H1 (cell line): ENCODE measurements around the gene CYBB. TPM values are rescaled to one million over a fixed set of nuclear protein-coding genes. Genes with fewer than 3 reads are reported as not detected.

Experiments used
- CTCF ChIA-PET: fragments of 300-600 bp; sonication (Branson Sonifier 250); formaldehyde crosslinking; loops from one replicate; lab custom pipeline; 2021; ENCODE audit not compliant: partially characterized antibody; lab: Charles Lee
- POLR2A ChIA-PET: fragments of 300-600 bp; sonication (Branson Sonifier 250); formaldehyde crosslinking; loops from one replicate; lab custom pipeline; 2021; ENCODE audit warnings: inconsistent platforms; ENCODE audit not compliant: partially characterized antibody; lab: Charles Lee
- DNase-seq, 2 experiments: peaks; one replicate each; pipeline versions ENCODE4 v3.0.0 to v3.0.0-alpha.2; 2010 to 2022; ENCODE audit warnings: low spot score in 2 of 2, low read depth in 1 of 2, mixed read lengths in 1 of 2
- FAIRE-seq: peaks from 2 replicates; lab custom pipeline; 2011; peaks lifted over from hg19 to GRCh38; lab: Jason Lieb, UNC
- H2AFZ ChIP-seq: 2 replicates; pipeline ENCODE4 v1.8.1; 2012; ENCODE audit warnings: low read length, inconsistent platforms
- H2AK5ac ChIP-seq: 2 replicates; pipeline ENCODE4 v1.6.1; 2013; ENCODE audit warnings: low read depth, low read length
- H2BK120ac ChIP-seq: replicated peaks from 2 replicates; pipeline ENCODE3; 2013; ENCODE audit warnings: low read depth, low read length, inconsistent platforms
- H2BK12ac ChIP-seq: 2 replicates; pipeline ENCODE4 v1.6.1; 2013; ENCODE audit warnings: low read depth, low read length
- H2BK15ac ChIP-seq: 2 replicates; pipeline ENCODE4 v1.6.1; 2013; ENCODE audit warnings: low read length
- H2BK20ac ChIP-seq: 2 replicates; pipeline ENCODE4 v1.6.1; 2013; ENCODE audit warnings: low read length
- H2BK5ac ChIP-seq: 2 replicates; pipeline ENCODE4 v1.6.1; 2013; ENCODE audit warnings: low read depth, low read length
- H3K14ac ChIP-seq: 2 replicates; pipeline ENCODE4 v1.6.1; 2013; ENCODE audit warnings: inconsistent platforms; ENCODE audit not compliant: insufficient read length
- H3K18ac ChIP-seq: 2 replicates; pipeline ENCODE4 v1.6.1; 2013; ENCODE audit warnings: low read length; ENCODE audit errors: extremely low read depth
- H3K23ac ChIP-seq: 2 replicates; pipeline ENCODE4 v1.6.1; 2013; ENCODE audit warnings: inconsistent platforms; ENCODE audit not compliant: insufficient read length
- H3K23me2 ChIP-seq: 2 replicates; pipeline ENCODE4 v1.6.1; 2013; ENCODE audit warnings: low read depth, low read length
- H3K27ac ChIP-seq: 2 replicates; pipeline ENCODE4 v1.6.1; 2011; ENCODE audit warnings: low read depth, low read length, inconsistent platforms
- H3K27me3 ChIP-seq, 4 experiments: replicated peaks in 1 of 4; 1 replicate in 1 of 4; 2 replicates in 3 of 4; pipeline versions ENCODE4 v1.6.1 to v1.8.1; 2011 to 2013; ENCODE audit warnings: low read length in 3 of 4, mild to moderate bottlenecking in 3 of 4, inconsistent platforms in 2 of 4, mixed read lengths in 2 of 4, moderate library complexity in 1 of 4; ENCODE audit not compliant: control insufficient read depth in 3 of 4, insufficient read depth in 3 of 4; ENCODE audit errors: extremely low read depth in 1 of 4
- H3K36me3 ChIP-seq, 4 experiments: 2 replicates each; pipeline versions ENCODE4 v1.6.1 to v1.8.1; 2011 to 2013; ENCODE audit warnings: mild to moderate bottlenecking in 4 of 4, low read length in 3 of 4, moderate library complexity in 2 of 4, control low read depth in 1 of 4, inconsistent platforms in 1 of 4; ENCODE audit not compliant: insufficient read depth in 4 of 4, control insufficient read depth in 2 of 4
- H3K4ac ChIP-seq: replicated peaks from 2 replicates; pipeline ENCODE3; 2013; ENCODE audit warnings: low read length, low read depth, mixed read lengths, inconsistent platforms; ENCODE audit not compliant: insufficient read length
- H3K4me1 ChIP-seq, 4 experiments: replicated peaks in 1 of 4; 1 replicate in 1 of 4; 2 replicates in 3 of 4; pipeline versions ENCODE4 v1.6.1 to v1.8.1; 2011 to 2013; ENCODE audit warnings: low read length in 3 of 4, inconsistent platforms in 2 of 4, mixed read lengths in 1 of 4; ENCODE audit not compliant: insufficient read depth in 4 of 4, control insufficient read depth in 3 of 4
- H3K4me2 ChIP-seq, 2 experiments: 2 replicates each; pipeline versions ENCODE4 v1.6.1 to v1.8.1; 2011 to 2013; ENCODE audit warnings: low read depth in 2 of 2, low read length in 2 of 2, control low read depth in 1 of 2, inconsistent platforms in 1 of 2, mild to moderate bottlenecking in 1 of 2; ENCODE audit not compliant: insufficient read depth in 1 of 2
- H3K4me3 ChIP-seq, 4 experiments: fragments of 200-600, 300-600 bp in 1 of 4; sonication (generic), shearing (Covaris generic), sonication (Bioruptor Twin) in 1 of 4; 2 replicates each; pipeline versions ENCODE4 v1.5.1 to v1.8.1; 2011 to 2016; ENCODE audit warnings: low read length in 4 of 4, low read depth in 3 of 4, control low read depth in 2 of 4, inconsistent platforms in 2 of 4, mild to moderate bottlenecking in 2 of 4, mixed read lengths in 1 of 4, moderate library complexity in 1 of 4; ENCODE audit not compliant: insufficient read depth in 2 of 4; ENCODE audit errors: extremely low read depth in 1 of 4
- H3K56ac ChIP-seq: replicated peaks from 2 replicates; pipeline ENCODE3; 2013; ENCODE audit warnings: low read depth, mild to moderate bottlenecking, mixed read lengths, low read length, inconsistent platforms; ENCODE audit not compliant: insufficient read length
- H3K79me1 ChIP-seq: 2 replicates; pipeline ENCODE4 v1.6.1; 2013; ENCODE audit warnings: low read depth, low read length, control low read depth
- H3K79me2 ChIP-seq, 2 experiments: 2 replicates each; pipeline versions ENCODE4 v1.6.1 to v1.8.1; 2012 to 2013; ENCODE audit warnings: low read length in 2 of 2, mild to moderate bottlenecking in 2 of 2, inconsistent platforms in 1 of 2; ENCODE audit not compliant: insufficient read depth in 2 of 2, control insufficient read depth in 1 of 2
- H3K9ac ChIP-seq, 4 experiments: replicated peaks in 1 of 4; 1 replicate in 1 of 4; 2 replicates in 3 of 4; pipeline versions ENCODE4 v1.6.1 to v1.8.1; 2011 to 2013; ENCODE audit warnings: low read depth in 3 of 4, low read length in 3 of 4, control low read depth in 2 of 4, mild to moderate bottlenecking in 2 of 4, moderate library complexity in 2 of 4, inconsistent platforms in 1 of 4; ENCODE audit errors: extremely low read depth in 1 of 4
- H3K9me3 ChIP-seq, 2 experiments: 2 replicates each; pipeline versions ENCODE4 v1.6.1 to v1.8.1; 2012 to 2013; ENCODE audit warnings: mild to moderate bottlenecking in 2 of 2, moderate library complexity in 2 of 2, control low read depth in 1 of 2, inconsistent platforms in 1 of 2, low read depth in 1 of 2, low read length in 1 of 2, mixed read lengths in 1 of 2; ENCODE audit not compliant: insufficient read depth in 2 of 2
- H4K20me1 ChIP-seq, 2 experiments: replicated peaks in 1 of 2; 2 replicates each; pipeline versions ENCODE3 to v1.8.1; 2011 to 2013; ENCODE audit warnings: inconsistent platforms in 2 of 2, low read length in 2 of 2, mild to moderate bottlenecking in 1 of 2; ENCODE audit not compliant: insufficient read depth in 2 of 2, control insufficient read depth in 1 of 2
- H4K5ac ChIP-seq: 2 replicates; pipeline ENCODE4 v1.6.1; 2013; ENCODE audit warnings: low read length, low read depth, mixed read lengths, inconsistent platforms; ENCODE audit not compliant: insufficient read length
- H4K8ac ChIP-seq: 2 replicates; pipeline ENCODE4 v1.8.0; 2013; ENCODE audit warnings: mild to moderate bottlenecking, moderate library complexity, low read length, inconsistent platforms; ENCODE audit not compliant: insufficient read depth; ENCODE audit errors: extremely low read depth
- H4K91ac ChIP-seq: replicated peaks from 2 replicates; pipeline ENCODE3; 2013; ENCODE audit warnings: low read length, mixed read lengths, inconsistent platforms; ENCODE audit not compliant: insufficient read length
- BACH1 ChIP-seq: IDR thresholded peaks from 2 replicates; pipeline ENCODE4 v1.6.1; 2012; ENCODE audit warnings: low read length, improper control_type of control experiment
- CHD2 ChIP-seq: IDR thresholded peaks from 2 replicates; pipeline ENCODE4 v1.6.1; 2012; ENCODE audit warnings: low read length, improper control_type of control experiment
- E2F6 ChIP-seq: IDR thresholded peaks from 2 replicates; pipeline ENCODE4 v1.6.1; 2012; ENCODE audit warnings: inconsistent platforms
- FOSL1 ChIP-seq: IDR thresholded peaks from 2 replicates; pipeline ENCODE4 v1.6.1; 2011; ENCODE audit warnings: mild to moderate bottlenecking, low read depth, low read length, moderate library complexity; ENCODE audit not compliant: insufficient read depth
- HDAC6 ChIP-seq: IDR thresholded peaks from one replicate; pipeline ENCODE4 v1.7.1; 2012; ENCODE audit warnings: low read depth, mild to moderate bottlenecking, inconsistent platforms, low read length, moderate library complexity
- JUN ChIP-seq: IDR thresholded peaks from 2 replicates; pipeline ENCODE4 v1.6.1; 2011; ENCODE audit warnings: low read depth, mild to moderate bottlenecking, improper control_type of control experiment, low read length
- MAFK ChIP-seq: IDR thresholded peaks from 2 replicates; pipeline ENCODE4 v1.6.1; 2012; ENCODE audit warnings: low read depth, mild to moderate bottlenecking, improper control_type of control experiment, low read length
- NRF1 ChIP-seq: IDR thresholded peaks from 2 replicates; pipeline ENCODE4 v1.6.1; 2011; ENCODE audit warnings: mild to moderate bottlenecking, low read depth, low read length, improper control_type of control experiment
- POLR2A ChIP-seq, 2 experiments: IDR thresholded peaks; 1 replicate in 1 of 2; 2 replicates in 1 of 2; pipeline ENCODE4 v1.6.1; 2011; ENCODE audit warnings: low read depth in 2 of 2, low read length in 2 of 2, mild to moderate bottlenecking in 2 of 2; ENCODE audit errors: control extremely low read depth in 1 of 2
- POU5F1 ChIP-seq: IDR thresholded peaks from 2 replicates; pipeline ENCODE4 v1.6.1; 2011; ENCODE audit warnings: low read depth, mild to moderate bottlenecking, low read length, moderate library complexity
- SAP30 ChIP-seq: fragments of 300-600 bp; sonication (generic); IDR thresholded peaks from 2 replicates; pipeline ENCODE4 v1.7.1; 2012; ENCODE audit warnings: low read length, moderate library complexity, mild to moderate bottlenecking, inconsistent platforms; ENCODE audit not compliant: insufficient read depth, insufficient replicate concordance
- SIN3A ChIP-seq, 2 experiments: IDR thresholded peaks in 1 of 2; conservative IDR thresholded peaks in 1 of 2; 2 replicates each; pipeline ENCODE4 v1.6.1; 2011 to 2012; ENCODE audit warnings: low read length in 2 of 2, improper control_type of control experiment in 1 of 2, low read depth in 1 of 2, mild to moderate bottlenecking in 1 of 2
- SP4 ChIP-seq: IDR thresholded peaks from 2 replicates; pipeline ENCODE4 v1.6.1; 2012; ENCODE audit warnings: low read length, inconsistent platforms
- SUZ12 ChIP-seq: fragments of 200-600 bp; sonication (generic); IDR thresholded peaks from 2 replicates; pipeline ENCODE4 v1.6.1; 2012; ENCODE audit warnings: mild to moderate bottlenecking, inconsistent platforms, low read length, moderate library complexity, mixed read lengths
- TAF7 ChIP-seq: optimal IDR thresholded peaks from 2 replicates; pipeline ENCODE3; 2011; ENCODE audit warnings: low read depth, mild to moderate bottlenecking, inconsistent platforms, low read length, moderate library complexity, borderline replicate concordance
- WGBS, 2 experiments: shearing (Covaris generic) in 1 of 2; methylation state at CpG; one replicate each; pipeline versions ENCODE4 v1.1.6 to v1.1.7; 2013 to 2015; ENCODE audit warnings: low lambda C conversion rate in 2 of 2, mixed read lengths in 2 of 2, inconsistent platforms in 1 of 2, low coverage in 1 of 2, missing lambda C conversion rate in 1 of 2; ENCODE audit not compliant: insufficient replicate concordance in 2 of 2, insufficient coverage in 1 of 2, insufficient read length in 1 of 2; ENCODE audit errors: extremely low coverage in 1 of 2, missing lambda C conversion rate in 1 of 2; 5-methylcytosine and 5-hydroxymethylcytosine counted together
- polyA plus RNA-seq, 7 experiments: library from polyadenylated mRNA; depleted of rRNA in 3 of 7; stranded (reverse) in 5 of 7; unstranded in 2 of 7; fragments of >200 nt in 5 of 7; fragments of 200-250 nt in 2 of 7; gene quantifications; 1 replicate in 5 of 7; 2 replicates in 1 of 7; 4 replicates in 1 of 7; pipeline versions ENCODE4 v1.2.1 to v1.2.3, GENCODE V29; 2011 to 2013; ENCODE audit warnings: missing spikeins in 2 of 7, mixed read lengths in 2 of 7
- total RNA-seq: library from RNA; stranded (reverse); fragmentation: NEBNext Ultra II Directional; extraction: Animal tissue kit (Norgen Biotek cat#: 25700); gene quantifications from 2 replicates; pipeline ENCODE4 v1.2.1, GENCODE V29; 2021

The CYBB gene
- total and polyA plus RNA-seq, 2 of the 8 experiments (the other 6 are each of a cell fraction or from before 2014, with no cell fraction given): 0.03 to 0.09 TPM

GRCh38 chrX:37840931-37841330, 61.1 kb downstream of the CYBB start:
- no peak overlapping the region for H2BK5ac ChIP-seq
- H3K4me1 ChIP-seq: no peaks in the 10 kb centered on the region
- no peak overlapping the region for H3K56ac ChIP-seq
- H3K79me1 ChIP-seq: no peaks in the 10 kb centered on the region
- ChIA-PET CTCF (no interaction called here), POLR2A (no interaction called here)
- no peak overlapping the region for H3K4me2 ChIP-seq
- H3K4me3 ChIP-seq: no peak overlapping the region
- no peak overlapping the region for H2AFZ ChIP-seq
- no peaks in the 10 kb centered on the region for H4K20me1 ChIP-seq
- no peak overlapping the region for H4K5ac ChIP-seq
- H2BK15ac ChIP-seq: no peak overlapping the region
- H3K23me2 ChIP-seq: no peaks in the 10 kb centered on the region
- no peak overlapping the region for H4K91ac ChIP-seq
- no peaks in the 10 kb centered on the region for H3K27me3 ChIP-seq
- DNase-seq: no peak
- no peak overlapping the region for H2AK5ac ChIP-seq
- peak; percentile 39 for FAIRE-seq
- H2BK120ac ChIP-seq: no peak overlapping the region
- H3K4ac ChIP-seq: no peak overlapping the region
- H3K9me3 ChIP-seq: no peaks in the 10 kb centered on the region
- H3K23ac ChIP-seq: no peak overlapping the region
- no peaks in the 10 kb centered on the region for H3K79me2 ChIP-seq
- H3K14ac ChIP-seq: no peak overlapping the region
- no peak overlapping the region for H2BK12ac ChIP-seq
- WGBS, 2 experiments: 97% methylated on average over 3 of the region's 3 CpGs; no CpG with 5 or more reads in 1 of the 2 experiments
- no peak overlapping the region for H3K9ac ChIP-seq
- no peak overlapping the region for H4K8ac ChIP-seq
- H2BK20ac ChIP-seq: no peak overlapping the region
- H3K27ac ChIP-seq: no peak overlapping the region
- H3K18ac ChIP-seq: no peak overlapping the region
- no peaks in the 10 kb centered on the region; a peak in 1 of 8 replicates for H3K36me3 ChIP-seq
- TF ChIP-seq SP4 (no peak), CHD2 (no peak), TAF7 (no peak), HDAC6 (no peak), MAFK (no peak), POLR2A (IDR thresholded peaks at IDR 0.05; ENCODE audit: control extremely low read depth in 1 of 2, low read depth in 2 of 2, low read length in 2 of 2) (no peak), SUZ12 (no peak), BACH1 (no peak), SAP30 (no peak), SIN3A (conservative IDR thresholded peaks at IDR 0.05 in 1 of 2, IDR thresholded peaks at IDR 0.05 in 1 of 2; ENCODE audit: low read depth in 1 of 2, low read length in 2 of 2) (no peak), POU5F1 (no peak), NRF1 (no peak), JUN (no peak), E2F6 (no peak), FOSL1 (no peak)
